Measurements from ENCODE around the gene INTS11.

Gene INTS11

GRCh38 chr1:1344655-1345361, 20.3 kb upstream of the INTS11 start:
- Histone ChIP-seq H3K27ac (ENCODE audit: low read depth, low read length) (no peak overlapping the region), H3K9ac (ENCODE audit: low read length in 5 of 5) (peak overlapping the region in 1 of 5 donors; percentile 25), H3K27me3 (ENCODE audit: control insufficient read depth in 5 of 5, insufficient read depth in 4 of 5, low read length in 5 of 5) (no peaks in the 10 kb centered on the region), H3K9me3 (ENCODE audit: control insufficient read depth in 5 of 5, low read length in 5 of 5) (no peaks in the 10 kb centered on the region), H3K36me3 (ENCODE audit: control insufficient read depth in 5 of 5, insufficient read depth in 5 of 5, low read length in 5 of 5) (peaks cover 0 to 24% (median 22%) of the 10 kb centered on the region in 5 donors), H3K4me1 (ENCODE audit: control insufficient read depth in 5 of 5, insufficient read depth in 5 of 5, low read length in 5 of 5) (peaks cover 0 to 47% (median 39%) of the 10 kb centered on the region in 5 donors), H3K4me3 (ENCODE audit: low read depth in 1 of 5, low read length in 5 of 5) (no peak overlapping the region)

- Histone ChIP-seq H3K4me1 (ENCODE audit: control insufficient read depth in 5 of 5, insufficient read depth in 5 of 5, low read length in 5 of 5) (peaks cover 0 to 47% (median 39%) of the 10 kb centered on the region in 5 donors), H3K9me3 (ENCODE audit: control insufficient read depth in 5 of 5, low read length in 5 of 5) (no peaks in the 10 kb centered on the region), H3K4me3 (ENCODE audit: low read depth in 1 of 5, low read length in 5 of 5) (no peak overlapping the region), H3K27me3 (ENCODE audit: control insufficient read depth in 5 of 5, insufficient read depth in 4 of 5, low read length in 5 of 5) (no peaks in the 10 kb centered on the region), H3K27ac (ENCODE audit: low read depth, low read length) (no peak overlapping the region), H3K36me3 (ENCODE audit: control insufficient read depth in 5 of 5, insufficient read depth in 5 of 5, low read length in 5 of 5) (peaks cover 0 to 33% (median 31%) of the 10 kb centered on the region in 5 donors), H3K9ac (ENCODE audit: low read length in 5 of 5) (peak overlapping the region in 2 of 5 donors; percentile 16 to 56)
Measured at GRCh38 chr1:1343811-1344421, 19.5 kb upstream of the INTS11 start.

DNA sequence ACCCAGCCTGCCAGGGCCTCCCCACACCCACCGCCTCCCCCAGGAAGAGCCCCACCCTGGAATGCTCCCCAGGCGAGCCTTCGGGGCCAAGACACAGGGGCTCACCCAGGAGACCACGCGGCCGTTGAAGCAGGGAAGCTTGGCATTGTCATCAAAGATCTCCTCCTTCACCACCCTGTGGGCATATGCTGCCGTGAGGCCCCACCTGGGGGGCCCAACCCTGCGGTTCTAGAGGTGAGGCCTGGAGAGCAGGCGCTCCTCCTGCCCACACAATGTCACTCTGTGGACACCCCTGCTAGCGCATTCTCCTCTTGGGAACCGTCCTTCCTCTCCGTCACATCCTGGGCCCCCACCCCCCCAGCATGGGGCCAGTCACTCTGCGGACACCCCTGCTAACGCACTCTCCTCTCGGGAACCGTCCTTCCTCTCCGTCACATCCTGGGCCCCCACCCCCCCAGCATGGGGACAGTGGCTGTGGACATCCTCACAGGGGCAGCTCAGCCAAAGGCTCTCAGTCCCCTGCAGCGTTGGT, 18.2 kb upstream of the INTS11 start:
- peaks cover 0 to 42% (median 39%) of the 10 kb centered on the region in 5 donors for H3K36me3 ChIP-seq (ENCODE audit: control insufficient read depth in 5 of 5, insufficient read depth in 5 of 5, low read length in 5 of 5)
- H3K4me1 ChIP-seq (ENCODE audit: control insufficient read depth in 5 of 5, insufficient read depth in 5 of 5, low read length in 5 of 5) = peaks cover 0 to 38% (median 27%) of the 10 kb centered on the region in 5 donors
- H3K9me3 ChIP-seq (ENCODE audit: control insufficient read depth in 5 of 5, low read length in 5 of 5) = no peaks in the 10 kb centered on the region
- H3K9ac ChIP-seq (ENCODE audit: low read length in 5 of 5) = no peak overlapping the region
- H3K4me3 ChIP-seq (ENCODE audit: low read depth in 1 of 5, low read length in 5 of 5) = no peak overlapping the region
- no peaks in the 10 kb centered on the region for H3K27me3 ChIP-seq (ENCODE audit: control insufficient read depth in 5 of 5, insufficient read depth in 4 of 5, low read length in 5 of 5)
- no peak overlapping the region for H3K27ac ChIP-seq (ENCODE audit: low read depth, low read length)

DNA sequence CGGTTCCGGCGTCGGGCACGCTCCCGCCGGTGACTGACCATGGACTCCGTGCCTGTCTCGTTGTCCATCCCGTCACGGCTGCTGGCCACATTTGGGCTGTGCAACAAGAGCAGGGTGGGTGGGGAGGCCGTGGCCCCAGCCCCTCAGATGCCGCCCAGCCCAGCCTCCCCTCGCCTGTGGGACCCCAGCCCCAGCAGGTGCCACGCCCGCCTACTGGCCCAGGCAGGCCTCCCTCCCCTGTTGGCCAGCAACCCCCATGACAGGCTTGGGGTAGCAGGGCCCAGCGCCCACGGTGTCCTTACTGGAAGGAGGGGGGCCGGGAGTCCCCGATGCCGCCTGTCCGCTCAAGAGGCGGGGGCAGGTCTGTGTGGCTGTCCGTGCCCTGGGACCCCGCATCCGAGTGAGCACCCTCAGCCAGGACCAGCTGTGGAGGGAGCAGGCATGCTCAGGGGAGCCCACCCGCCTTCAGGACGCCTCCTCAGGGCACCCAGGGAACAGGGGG, 17.7 kb upstream of the INTS11 start:
- no peaks in the 10 kb centered on the region for H3K9me3 ChIP-seq (ENCODE audit: control insufficient read depth in 5 of 5, low read length in 5 of 5)
- no peak overlapping the region for H3K9ac ChIP-seq (ENCODE audit: low read length in 5 of 5)
- no peaks in the 10 kb centered on the region for H3K27me3 ChIP-seq (ENCODE audit: control insufficient read depth in 5 of 5, insufficient read depth in 4 of 5, low read length in 5 of 5)
- H3K4me1 ChIP-seq (ENCODE audit: control insufficient read depth in 5 of 5, insufficient read depth in 5 of 5, low read length in 5 of 5) = peaks cover 0 to 33% (median 22%) of the 10 kb centered on the region in 5 donors
- H3K36me3 ChIP-seq (ENCODE audit: control insufficient read depth in 5 of 5, insufficient read depth in 5 of 5, low read length in 5 of 5) = peaks cover 0 to 47% (median 43%) of the 10 kb centered on the region in 5 donors
- no peak overlapping the region for H3K27ac ChIP-seq (ENCODE audit: low read depth, low read length)
- no peak overlapping the region for H3K4me3 ChIP-seq (ENCODE audit: low read depth in 1 of 5, low read length in 5 of 5)

DNA sequence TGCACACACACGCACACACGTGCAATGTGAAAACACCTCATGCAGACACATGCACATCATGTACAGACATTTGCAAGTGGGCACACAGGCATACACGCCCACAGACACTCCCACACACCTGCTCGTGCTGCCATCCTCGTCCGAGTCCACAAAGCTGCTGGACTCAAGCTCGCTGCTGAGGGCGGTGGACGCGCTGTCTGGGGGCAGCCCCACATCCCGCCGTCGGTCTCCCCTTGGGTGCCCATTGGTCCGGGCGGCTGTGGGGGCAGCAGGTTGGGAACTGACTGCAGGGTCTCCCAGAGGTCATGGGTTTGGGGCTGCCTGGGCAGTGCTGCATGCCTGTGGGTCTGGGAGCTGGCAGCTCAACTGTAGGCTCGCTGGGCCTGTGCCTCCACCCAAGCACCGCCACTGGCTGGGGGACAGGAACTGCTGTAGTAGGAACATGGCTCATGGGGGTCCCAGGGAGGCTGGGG, 17.1 kb upstream of the INTS11 start:
- Histone ChIP-seq H3K36me3 (ENCODE audit: control insufficient read depth in 5 of 5, insufficient read depth in 5 of 5, low read length in 5 of 5) (peaks cover 0 to 50% (median 43%) of the 10 kb centered on the region in 5 donors), H3K4me1 (ENCODE audit: control insufficient read depth in 5 of 5, insufficient read depth in 5 of 5, low read length in 5 of 5) (peaks cover 0 to 27% (median 17%) of the 10 kb centered on the region in 5 donors), H3K27me3 (ENCODE audit: control insufficient read depth in 5 of 5, insufficient read depth in 4 of 5, low read length in 5 of 5) (no peaks in the 10 kb centered on the region), H3K9ac (ENCODE audit: low read length in 5 of 5) (no peak overlapping the region), H3K4me3 (ENCODE audit: low read depth in 1 of 5, low read length in 5 of 5) (no peak overlapping the region), H3K27ac (ENCODE audit: low read depth, low read length) (no peak overlapping the region), H3K9me3 (ENCODE audit: control insufficient read depth in 5 of 5, low read length in 5 of 5) (no peaks in the 10 kb centered on the region)

- H3K27me3 ChIP-seq (ENCODE audit: control insufficient read depth in 5 of 5, insufficient read depth in 4 of 5, low read length in 5 of 5) = no peaks in the 10 kb centered on the region
- H3K9me3 ChIP-seq (ENCODE audit: control insufficient read depth in 5 of 5, low read length in 5 of 5) = no peaks in the 10 kb centered on the region
- H3K4me1 ChIP-seq (ENCODE audit: control insufficient read depth in 5 of 5, insufficient read depth in 5 of 5, low read length in 5 of 5) = peaks cover 0 to 21% (median 11%) of the 10 kb centered on the region in 5 donors
- no peak overlapping the region for H3K9ac ChIP-seq (ENCODE audit: low read length in 5 of 5)
- H3K4me3 ChIP-seq (ENCODE audit: low read depth in 1 of 5, low read length in 5 of 5) = no peak overlapping the region
- H3K36me3 ChIP-seq (ENCODE audit: control insufficient read depth in 5 of 5, insufficient read depth in 5 of 5, low read length in 5 of 5) = peaks cover 0 to 56% (median 43%) of the 10 kb centered on the region in 5 donors
- no peak overlapping the region for H3K27ac ChIP-seq (ENCODE audit: low read depth, low read length)
Measured at GRCh38 chr1:1340791-1341548, 16.5 kb upstream of the INTS11 start.

- Histone ChIP-seq H3K4me1 (ENCODE audit: control insufficient read depth in 5 of 5, insufficient read depth in 5 of 5, low read length in 5 of 5) (peaks cover 0 to 13% (median 3%) of the 10 kb centered on the region in 5 donors), H3K36me3 (ENCODE audit: control insufficient read depth in 5 of 5, insufficient read depth in 5 of 5, low read length in 5 of 5) (peaks cover 0 to 63% (median 45%) of the 10 kb centered on the region in 5 donors), H3K27ac (ENCODE audit: low read depth, low read length) (no peak overlapping the region)
Measured at GRCh38 chr1:1340185-1340584, 15.7 kb upstream of the INTS11 start.

DNA sequence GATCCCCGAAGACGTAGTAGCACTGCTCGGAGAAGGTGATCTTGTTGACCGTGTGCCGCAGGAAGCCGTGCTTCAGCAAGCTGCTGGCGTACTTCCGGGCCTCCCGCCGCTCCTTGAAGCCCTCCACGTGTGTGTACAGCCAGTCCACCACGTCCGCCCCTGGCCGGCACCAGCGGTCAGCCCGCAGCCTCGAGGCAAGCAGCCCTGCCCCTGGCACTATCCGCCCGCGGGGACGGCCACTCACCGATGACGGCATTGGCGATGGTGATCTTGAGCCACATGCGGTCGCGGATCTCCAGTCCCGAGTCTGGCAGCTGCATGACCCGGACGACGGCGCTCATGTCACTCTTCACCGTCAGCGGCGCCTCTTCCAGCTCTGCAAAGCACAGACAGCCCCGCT, 13.8 kb upstream of the INTS11 start:
- Histone ChIP-seq H3K9ac (ENCODE audit: low read length in 5 of 5) (no peak overlapping the region), H3K9me3 (ENCODE audit: control insufficient read depth in 5 of 5, low read length in 5 of 5) (no peaks in the 10 kb centered on the region), H3K36me3 (ENCODE audit: control insufficient read depth in 5 of 5, insufficient read depth in 5 of 5, low read length in 5 of 5) (peaks cover 0 to 64% (median 45%) of the 10 kb centered on the region in 5 donors), H3K4me1 (ENCODE audit: control insufficient read depth in 5 of 5, insufficient read depth in 5 of 5, low read length in 5 of 5) (peaks cover 0 to 6% (median 2%) of the 10 kb centered on the region in 5 donors), H3K4me3 (ENCODE audit: low read depth in 1 of 5, low read length in 5 of 5) (no peak overlapping the region), H3K27me3 (ENCODE audit: control insufficient read depth in 5 of 5, insufficient read depth in 4 of 5, low read length in 5 of 5) (no peaks in the 10 kb centered on the region), H3K27ac (ENCODE audit: low read depth, low read length) (no peak overlapping the region)

More at GRCh38 chr1:1340185-1340584, 15.7 kb upstream of the INTS11 start:
- Histone ChIP-seq H3K9ac (ENCODE audit: low read length in 5 of 5) (no peak overlapping the region), H3K4me3 (ENCODE audit: low read depth in 1 of 5, low read length in 5 of 5) (no peak overlapping the region), H3K27me3 (ENCODE audit: control insufficient read depth in 5 of 5, insufficient read depth in 4 of 5, low read length in 5 of 5) (no peaks in the 10 kb centered on the region), H3K9me3 (ENCODE audit: control insufficient read depth in 5 of 5, low read length in 5 of 5) (no peaks in the 10 kb centered on the region)

DNA sequence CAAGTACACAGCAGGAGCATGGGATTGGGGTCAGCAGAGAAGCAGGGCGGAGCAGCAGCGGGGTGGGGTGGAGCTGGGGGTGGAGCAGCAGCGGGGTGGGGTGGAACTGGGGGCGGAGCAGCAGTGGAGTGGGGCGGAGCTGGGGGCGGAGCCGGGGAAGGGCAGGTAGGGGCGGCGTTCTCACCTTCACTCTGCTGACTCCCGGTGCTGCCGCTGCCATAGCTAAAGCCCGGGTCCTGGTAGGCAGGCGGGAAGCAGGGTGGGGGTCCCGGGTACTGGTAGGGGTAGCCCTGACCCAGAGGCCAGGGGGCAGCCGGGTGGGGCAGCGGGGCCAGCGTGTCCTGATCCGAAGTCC, 13.3 kb upstream of the INTS11 start:
- Histone ChIP-seq H3K27me3 (ENCODE audit: control insufficient read depth in 5 of 5, insufficient read depth in 4 of 5, low read length in 5 of 5) (no peaks in the 10 kb centered on the region), H3K27ac (ENCODE audit: low read depth, low read length) (no peak overlapping the region), H3K9me3 (ENCODE audit: control insufficient read depth in 5 of 5, low read length in 5 of 5) (no peaks in the 10 kb centered on the region), H3K4me1 (ENCODE audit: control insufficient read depth in 5 of 5, insufficient read depth in 5 of 5, low read length in 5 of 5) (peaks cover 0 to 8% (median 3%) of the 10 kb centered on the region in 5 donors), H3K9ac (ENCODE audit: low read length in 5 of 5) (no peak overlapping the region), H3K4me3 (ENCODE audit: low read depth in 1 of 5, low read length in 5 of 5) (no peak overlapping the region), H3K36me3 (ENCODE audit: control insufficient read depth in 5 of 5, insufficient read depth in 5 of 5, low read length in 5 of 5) (peaks cover 0 to 64% (median 45%) of the 10 kb centered on the region in 5 donors)
